Trophoblast cell (in vitro differentiated cells and primary cell): Measurements from ENCODE around the gene HIP1R.

Source experiments
- DNase-seq, 2 donors: peaks; one replicate each; pipeline ENCODE4 v3.0.0-alpha.2; 2016
- H2AFZ ChIP-seq: 2 replicates; pipeline ENCODE4 v1.6.1; 2013; ENCODE audit warnings: low read length, moderate library complexity, mild to moderate bottlenecking; ENCODE audit not compliant: insufficient read depth, poor library complexity
- H2AK5ac ChIP-seq: 2 replicates; pipeline ENCODE4 v1.6.1; 2013; ENCODE audit warnings: mild to moderate bottlenecking, low read length
- H2BK120ac ChIP-seq: 2 replicates; pipeline ENCODE4 v1.6.1; 2013; ENCODE audit warnings: low read length, mild to moderate bottlenecking, moderate library complexity; ENCODE audit not compliant: insufficient read depth, poor library complexity
- H2BK12ac ChIP-seq: 2 replicates; pipeline ENCODE4 v1.6.1; 2013; ENCODE audit warnings: mild to moderate bottlenecking, low read length, moderate library complexity
- H2BK5ac ChIP-seq: 2 replicates; pipeline ENCODE4 v1.6.1; 2013; ENCODE audit warnings: low read length, low read depth, moderate library complexity, mild to moderate bottlenecking; ENCODE audit not compliant: poor library complexity
- H3K14ac ChIP-seq: 2 replicates; pipeline ENCODE4 v1.6.1; 2013; ENCODE audit warnings: mild to moderate bottlenecking, low read length
- H3K18ac ChIP-seq: 2 replicates; pipeline ENCODE4 v1.6.1; 2013; ENCODE audit warnings: mild to moderate bottlenecking, low read length
- H3K23ac ChIP-seq: 2 replicates; pipeline ENCODE4 v1.6.1; 2013; ENCODE audit warnings: low read length
- H3K27ac ChIP-seq: 2 replicates; pipeline ENCODE4 v1.5.1; 2013; ENCODE audit warnings: low read depth, mild to moderate bottlenecking, inconsistent platforms, low read length, moderate library complexity
- H3K27me3 ChIP-seq: 2 replicates; pipeline ENCODE4 v1.6.1; 2013; ENCODE audit warnings: inconsistent platforms, mild to moderate bottlenecking, low read length, moderate library complexity; ENCODE audit not compliant: insufficient read depth
- H3K36me3 ChIP-seq, 2 experiments: 1 replicate in 1 of 2; 2 replicates in 1 of 2; pipeline ENCODE4 v1.6.1; 2013; ENCODE audit warnings: low read length in 2 of 2, mild to moderate bottlenecking in 2 of 2, moderate library complexity in 1 of 2; ENCODE audit not compliant: insufficient read depth in 2 of 2, control insufficient read depth in 1 of 2
- H3K4ac ChIP-seq: 2 replicates; pipeline ENCODE4 v1.6.1; 2013; ENCODE audit warnings: low read depth, mild to moderate bottlenecking, low read length, moderate library complexity
- H3K4me1 ChIP-seq, 2 experiments: 1 replicate in 1 of 2; 2 replicates in 1 of 2; pipeline ENCODE4 v1.6.1; 2013; ENCODE audit warnings: low read length in 2 of 2, mild to moderate bottlenecking in 2 of 2, moderate library complexity in 1 of 2; ENCODE audit not compliant: insufficient read depth in 2 of 2, control insufficient read depth in 1 of 2
- H3K4me2 ChIP-seq: 2 replicates; pipeline ENCODE4 v1.6.1; 2013; ENCODE audit warnings: inconsistent platforms, mild to moderate bottlenecking, low read length, moderate library complexity
- H3K4me3 ChIP-seq: 2 replicates; pipeline ENCODE4 v1.5.1; 2013; ENCODE audit warnings: mild to moderate bottlenecking, low read depth, low read length, inconsistent platforms
- H3K79me1 ChIP-seq: one replicate; pipeline ENCODE4 v1.6.1; 2013; ENCODE audit warnings: low read length
- H3K79me2 ChIP-seq: 2 replicates; pipeline ENCODE4 v1.6.1; 2013; ENCODE audit warnings: low read length, mild to moderate bottlenecking; ENCODE audit not compliant: control insufficient read depth, insufficient read depth, poor library complexity
- H3K9ac ChIP-seq: 2 replicates; pipeline ENCODE4 v1.6.1; 2013; ENCODE audit warnings: mild to moderate bottlenecking, low read length
- H3K9me3 ChIP-seq: 2 replicates; pipeline ENCODE4 v1.6.1; 2013; ENCODE audit warnings: low read depth, mild to moderate bottlenecking, control low read depth, inconsistent platforms, low read length; ENCODE audit not compliant: insufficient read depth
- H4K12ac ChIP-seq: 2 replicates; pipeline ENCODE4 v1.6.1; 2013; ENCODE audit warnings: low read depth, mild to moderate bottlenecking, low read length, moderate library complexity
- H4K8ac ChIP-seq: 2 replicates; pipeline ENCODE4 v1.6.1; 2013; ENCODE audit warnings: low read depth, mild to moderate bottlenecking, low read length, moderate library complexity
- H4K91ac ChIP-seq: one replicate; pipeline ENCODE4 v1.6.1; 2013; ENCODE audit warnings: low read depth, mild to moderate bottlenecking, low read length, moderate library complexity
- WGBS: extraction: QIAGEN DNeasy Blood & Tissue Kit; methylation state at CpG from one replicate; pipeline ENCODE4 v1.1.7; 2013; ENCODE audit warnings: missing lambda C conversion rate; ENCODE audit not compliant: insufficient read length, insufficient coverage; ENCODE audit errors: extremely low coverage; 5-methylcytosine and 5-hydroxymethylcytosine counted together

HIP1R gene

DNA sequence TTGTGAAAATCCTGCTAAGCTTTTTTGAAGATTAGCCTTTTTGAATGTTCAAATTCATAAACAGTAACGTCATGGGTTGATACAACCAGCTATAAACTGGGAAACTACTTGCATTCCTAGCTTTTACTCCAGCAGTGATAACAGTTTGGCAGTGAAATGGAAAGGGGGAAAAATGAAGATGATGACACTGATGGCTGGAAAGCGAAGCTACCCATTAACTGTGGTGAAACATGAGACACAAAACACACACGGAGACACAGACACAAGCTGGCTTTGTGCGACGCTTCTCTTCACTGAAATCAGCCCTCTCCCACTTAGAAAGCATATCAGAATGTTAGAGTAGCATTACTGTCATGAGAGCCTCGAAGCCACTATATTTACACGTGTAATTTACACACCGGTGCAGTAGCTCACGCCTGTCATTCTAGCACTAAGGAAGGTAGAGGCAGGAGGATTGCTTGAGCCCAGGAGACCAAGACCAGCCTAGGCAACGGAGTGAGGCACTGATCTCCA is 45.0 kb downstream of the HIP1R start:
- Histone ChIP-seq H3K4me1 (peaks cover 0 to 9% of the 10 kb centered on the region in 2 experiments), H2BK5ac (no peak overlapping the region), H2AK5ac (no peak overlapping the region), H3K9me3 (no peaks in the 10 kb centered on the region), H2BK120ac (no peak overlapping the region), H3K4me2 (no peak overlapping the region), H4K91ac (no peak overlapping the region), H3K79me2 (peaks cover 5% of the 10 kb centered on the region), H2AFZ (no peak overlapping the region), H4K12ac (no peak overlapping the region), H2BK12ac (no peak overlapping the region), H3K27ac (no peak overlapping the region), H3K79me1 (no peaks in the 10 kb centered on the region), H3K14ac (no peak overlapping the region), H3K27me3 (no peaks in the 10 kb centered on the region), H3K36me3 (peaks cover 0 to 3% of the 10 kb centered on the region in 2 experiments), H3K4ac (peak overlapping the region; percentile 68), H3K9ac (no peak overlapping the region), H3K23ac (no peak overlapping the region), H4K8ac (no peak overlapping the region), H3K4me3 (no peak overlapping the region), H3K18ac (no peak overlapping the region)
- no CpG with 5 or more reads among the region's 10 CpGs for WGBS
- peak in 1 of 2 donors; percentile 43 for DNase-seq

DNA sequence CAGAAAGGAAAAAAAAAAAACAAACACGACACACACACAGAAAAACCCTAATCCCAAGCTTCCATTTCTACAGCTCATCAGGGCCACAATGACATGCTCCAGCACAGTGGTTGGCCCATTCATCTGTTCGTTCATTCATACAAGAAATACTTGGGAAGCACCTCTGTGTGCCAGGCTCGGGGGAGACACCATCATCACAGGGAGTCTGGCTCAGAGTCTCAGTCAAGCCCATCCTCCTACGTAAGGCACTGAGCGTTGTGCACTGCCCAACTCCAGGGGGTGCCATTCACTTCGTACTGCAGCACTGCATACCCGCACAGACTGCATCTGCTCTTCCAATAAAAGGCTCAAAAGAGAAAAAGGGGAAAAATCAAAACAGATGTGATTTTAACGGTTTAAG is 45.4 kb downstream of the HIP1R start:
- Histone ChIP-seq H3K18ac (no peak overlapping the region), H3K79me2 (peaks cover 5% of the 10 kb centered on the region), H3K79me1 (no peaks in the 10 kb centered on the region), H3K27ac (no peak overlapping the region), H3K14ac (no peak overlapping the region), H3K9ac (no peak overlapping the region), H4K12ac (no peak overlapping the region), H2BK12ac (no peak overlapping the region), H3K4me2 (no peak overlapping the region), H3K36me3 (peaks cover 0 to 3% of the 10 kb centered on the region in 2 experiments), H3K27me3 (no peaks in the 10 kb centered on the region), H3K4me3 (no peak overlapping the region), H3K9me3 (no peaks in the 10 kb centered on the region), H4K91ac (no peak overlapping the region), H2BK120ac (no peak overlapping the region), H2AFZ (no peak overlapping the region), H2AK5ac (no peak overlapping the region), H4K8ac (no peak overlapping the region), H3K4me1 (peaks cover 0 to 7% of the 10 kb centered on the region in 2 experiments), H2BK5ac (no peak overlapping the region), H3K23ac (no peak overlapping the region), H3K4ac (no peak overlapping the region)
- peak; percentile 23 to 42 for DNase-seq
- WGBS, result no CpG with 5 or more reads among the region's 8 CpGs

DNA sequence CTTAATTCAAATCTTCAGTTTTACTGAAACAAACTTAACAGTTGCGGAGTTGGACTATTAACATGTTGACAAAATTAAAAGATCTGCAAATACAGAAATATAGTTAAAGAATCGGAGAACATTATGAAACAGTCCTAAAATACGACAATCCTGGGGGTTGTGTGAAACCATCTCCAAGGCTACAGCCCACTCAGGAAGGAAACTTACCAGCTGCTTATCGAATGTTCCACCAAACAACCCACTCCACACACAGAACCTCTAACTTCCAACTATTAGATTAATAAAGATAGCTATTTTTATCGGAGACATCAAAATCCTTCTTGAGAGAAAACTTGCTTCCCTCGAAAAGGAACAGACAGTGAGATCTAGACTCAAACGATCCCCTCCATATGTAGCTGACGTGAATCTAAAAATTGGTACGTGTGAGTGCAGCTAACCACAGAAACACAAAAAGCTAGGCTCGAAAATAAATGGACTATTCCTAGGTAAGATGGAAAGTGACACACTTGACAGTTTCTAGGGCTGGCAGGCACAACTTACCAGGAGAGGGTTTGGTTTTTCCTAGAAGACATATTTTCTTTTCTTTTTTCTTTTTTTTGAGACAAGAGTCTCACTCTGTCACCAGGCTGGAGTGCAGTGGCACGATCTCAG is 47.8 kb downstream of the HIP1R start:
- Histone ChIP-seq H2AK5ac (no peak overlapping the region), H3K79me1 (peaks cover 8% of the 10 kb centered on the region), H3K4me3 (no peak overlapping the region), H3K4ac (no peak overlapping the region), H3K79me2 (peaks cover 12% of the 10 kb centered on the region), H3K4me2 (no peak overlapping the region), H2BK5ac (no peak overlapping the region), H3K27ac (no peak overlapping the region), H3K27me3 (no peaks in the 10 kb centered on the region), H4K91ac (no peak overlapping the region), H3K4me1 (peaks cover 13 to 21% of the 10 kb centered on the region in 2 experiments), H3K14ac (no peak overlapping the region), H3K9ac (no peak overlapping the region), H3K36me3 (peaks cover 0 to 3% of the 10 kb centered on the region in 2 experiments), H3K18ac (no peak overlapping the region), H4K8ac (no peak overlapping the region), H2BK120ac (no peak overlapping the region), H3K23ac (no peak overlapping the region), H2AFZ (no peak overlapping the region), H2BK12ac (no peak overlapping the region), H4K12ac (no peak overlapping the region), H3K9me3 (no peaks in the 10 kb centered on the region)
- no peak for DNase-seq
- WGBS, result no CpG with 5 or more reads among the region's 11 CpGs

DNA sequence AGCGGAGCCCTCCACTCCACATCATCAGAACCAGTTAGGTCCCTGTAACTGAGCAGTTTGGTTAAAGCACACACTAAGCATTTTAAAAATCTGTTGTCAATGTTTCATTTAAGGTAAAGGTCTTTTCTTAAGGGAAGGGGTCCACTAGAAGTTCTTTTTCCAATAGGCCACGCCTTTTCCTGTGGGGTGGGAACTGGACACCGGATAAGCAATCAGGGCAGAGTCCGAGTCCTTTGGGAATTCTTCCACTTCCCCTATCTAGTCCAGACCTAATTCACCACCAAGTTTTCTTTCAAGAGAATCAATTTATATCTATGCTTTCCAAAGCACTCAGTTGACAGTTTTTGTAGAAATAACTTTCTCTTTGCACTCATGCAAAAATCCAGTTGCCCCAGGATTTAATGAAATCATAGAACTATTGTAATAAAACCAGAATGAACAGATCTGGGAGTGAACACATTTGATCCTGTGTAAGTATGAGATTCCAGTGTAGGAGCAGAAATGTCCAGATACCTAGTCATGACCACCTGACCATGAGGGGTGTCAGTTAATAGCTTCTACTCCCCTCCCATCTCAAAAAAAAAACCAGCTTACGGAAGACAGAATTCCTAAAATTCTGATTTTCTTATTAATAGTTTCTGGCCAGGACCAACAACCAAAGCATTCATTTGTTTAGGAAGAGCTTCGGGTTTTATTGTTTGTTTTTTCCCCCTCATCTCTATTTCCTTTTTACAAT is 49.0 kb downstream of the HIP1R start:
- Histone ChIP-seq H2BK5ac (peak overlapping the region; percentile 24), H4K12ac (no peak overlapping the region), H2AFZ (no peak overlapping the region), H2BK12ac (no peak overlapping the region), H3K9ac (no peak overlapping the region), H3K27ac (no peak overlapping the region), H3K4ac (peak overlapping the region; percentile 87), H4K8ac (no peak overlapping the region), H3K23ac (no peak overlapping the region), H3K79me1 (peaks cover 16% of the 10 kb centered on the region), H3K4me2 (no peak overlapping the region), H3K9me3 (no peaks in the 10 kb centered on the region), H4K91ac (no peak overlapping the region), H2BK120ac (no peak overlapping the region), H3K4me3 (no peak overlapping the region), H3K18ac (no peak overlapping the region), H3K27me3 (no peaks in the 10 kb centered on the region), H3K79me2 (peaks cover 10% of the 10 kb centered on the region), H3K36me3 (peaks cover 0 to under 1% of the 10 kb centered on the region in 2 experiments), H2AK5ac (no peak overlapping the region), H3K14ac (no peak overlapping the region), H3K4me1 (peaks cover 21 to 30% of the 10 kb centered on the region in 2 experiments)
- WGBS, result no CpG with 5 or more reads among the region's 6 CpGs
- no peak for DNase-seq
